Measurements from ENCODE around the gene HDAC11.

DNA sequence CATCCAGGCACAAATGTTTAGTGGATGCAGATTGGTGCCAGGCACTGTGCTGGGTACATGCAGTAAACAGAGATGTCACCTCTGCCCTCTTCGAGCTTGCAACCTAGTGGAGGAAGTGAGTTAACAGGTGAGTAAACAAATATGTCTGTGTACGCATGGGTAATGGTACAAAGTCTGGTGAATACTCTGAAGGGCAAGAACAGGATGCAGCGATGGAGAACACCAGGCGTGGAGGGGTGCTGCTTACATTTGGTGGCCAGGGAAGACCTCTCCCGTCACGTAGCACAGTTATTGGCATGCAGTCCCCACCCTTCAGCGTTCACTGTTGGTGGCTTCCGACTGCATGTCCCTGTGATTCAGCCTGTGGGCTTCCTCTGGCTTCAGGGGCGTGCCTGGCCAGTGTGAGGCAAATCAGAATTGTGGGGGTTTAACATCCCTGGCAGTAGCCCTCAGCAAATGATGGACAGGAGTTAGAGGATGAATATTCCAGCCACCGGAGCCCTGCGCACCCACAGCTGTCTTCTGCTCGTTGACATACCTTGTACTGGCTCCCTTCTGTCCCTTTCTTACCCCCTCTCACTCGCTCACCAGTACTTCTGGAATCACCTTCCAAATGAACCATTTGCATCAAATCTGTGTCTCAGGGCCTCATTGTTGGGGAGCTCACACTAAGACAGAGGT is 9.1 kb upstream of the HDAC11 start:
- TF ChIP-seq CTCF (IDR thresholded peaks at IDR 0.05) (peak in 2 of 5 experiments; percentile 35 to 55), EP300 (IDR thresholded peaks at IDR 0.05; ENCODE audit: low read depth) (no peak), POLR2A (IDR thresholded peaks at IDR 0.05) (no peak), POLR2AphosphoS5 (IDR thresholded peaks at IDR 0.05) (peak in 1 of 3 donors; percentile 30)
